ENCODE results near the gene SLC39A5. TPM values are rescaled to one million over a fixed set of nuclear protein-coding genes. Genes with fewer than 3 reads are reported as not detected.

Gene SLC39A5
- total and polyA plus RNA-seq, 2 of the 13 experiments (the other 11 are each of a cell fraction or from before 2014, with no cell fraction given): 59.7 to 101 TPM

GRCh38 chr12:56221757-56222530 is 7.9 kb upstream of the SLC39A5 start, which contains the start of gene RNF41 (continued):
- no peak; the same call in 1 of the 2 replicates for TF ChIP-seq ZNF142 (CRISPR knock-in tag; IDR thresholded peaks at IDR 0.05)
- TF ChIP-seq NR2F2 (IDR thresholded peaks at IDR 0.05; ENCODE audit: borderline replicate concordance, low read depth): no peak
- no peak for TF ChIP-seq ELK4 (CRISPR knock-in tag; IDR thresholded peaks at IDR 0.05; ENCODE audit: borderline replicate concordance)
- peak; percentile 85 for TF ChIP-seq MEIS1 (CRISPR knock-in tag; IDR thresholded peaks at IDR 0.05; ENCODE audit: borderline replicate concordance)
- TF ChIP-seq MAFG (CRISPR knock-in tag; IDR thresholded peaks at IDR 0.05): no peak
- TF ChIP-seq ZNF574 (CRISPR knock-in tag; IDR thresholded peaks at IDR 0.05): peak; percentile 98
- peak; percentile 82; the same call in 1 of the 2 replicates for TF ChIP-seq FOXC1 (CRISPR knock-in tag; IDR thresholded peaks at IDR 0.05; ENCODE audit: borderline replicate concordance)
- peak; percentile 41; the same call in 1 of the 2 replicates for TF ChIP-seq ZNF839 (CRISPR knock-in tag; IDR thresholded peaks at IDR 0.05; ENCODE audit: borderline replicate concordance)
- peak; percentile 69; the same call in 1 of the 2 replicates for TF ChIP-seq RXRA (CRISPR knock-in tag; IDR thresholded peaks at IDR 0.05)
- TF ChIP-seq RBAK (CRISPR knock-in tag; IDR thresholded peaks at IDR 0.05): no peak
- TF ChIP-seq TCF7L2 (IDR thresholded peaks at IDR 0.05; ENCODE audit: low read depth, low read length): no peak
- no peak for TF ChIP-seq SRF (IDR thresholded peaks at IDR 0.05; ENCODE audit: low read depth, low read length)
- TF ChIP-seq SP2 (CRISPR knock-in tag; IDR thresholded peaks at IDR 0.05): peak; percentile 79

Data from HepG2 (cell line).